HG02970 (cell line): ENCODE measurements around the gene ATXN2.

Experiments used
- ATAC-seq: cut with Tn5 transposase; IDR thresholded peaks from one replicate; pipeline ENCODE4 v1.9.1; 2021; ENCODE audit warnings: mild to moderate bottlenecking, moderate library complexity, moderate number of reproducible peaks; ENCODE audit not compliant: unreplicated experiment, low FRiP score

The ATXN2 gene

GRCh38 chr12:111425655-111426054 lies 173.5 kb downstream of the ATXN2 start:
- no peak for ATAC-seq

GRCh38 chr12:111424793-111425251 lies 174.3 kb downstream of the ATXN2 start:
- ATAC-seq: no peak

GRCh38 chr12:111424189-111424792 lies 174.8 kb downstream of the ATXN2 start:
- no peak for ATAC-seq

GRCh38 chr12:111420494-111420893 lies 178.6 kb downstream of the ATXN2 start:
- ATAC-seq: no peak

GRCh38 chr12:111419784-111420183 lies 179.3 kb downstream of the ATXN2 start:
- ATAC-seq: no peak

- no peak for ATAC-seq
Observed at GRCh38 chr12:111418594-111418880, 180.6 kb downstream of the ATXN2 start.

GRCh38 chr12:111417784-111418593 lies 181.1 kb downstream of the ATXN2 start:
- no peak for ATAC-seq

GRCh38 chr12:111417290-111417689 lies 181.8 kb downstream of the ATXN2 start:
- no peak for ATAC-seq

- ATAC-seq: no peak
Observed at GRCh38 chr12:111414711-111415252, 184.3 kb downstream of the ATXN2 start.

- ATAC-seq: no peak
Observed at GRCh38 chr12:111413442-111414086, 185.6 kb downstream of the ATXN2 start.

GRCh38 chr12:111412830-111413441 lies 186.2 kb downstream of the ATXN2 start:
- ATAC-seq: no peak

GRCh38 chr12:111412007-111412829 lies 186.9 kb downstream of the ATXN2 start:
- ATAC-seq: no peak

GRCh38 chr12:111411185-111411764 lies 187.8 kb downstream of the ATXN2 start:
- ATAC-seq: no peak

- no peak for ATAC-seq
Observed at GRCh38 chr12:111410431-111411184, 188.5 kb downstream of the ATXN2 start.

GRCh38 chr12:111409780-111410430 lies 189.2 kb downstream of the ATXN2 start:
- ATAC-seq: no peak

- no peak for ATAC-seq
Observed at GRCh38 chr12:111409403-111409779, 189.7 kb downstream of the ATXN2 start.

GRCh38 chr12:111408686-111409402 lies 190.3 kb downstream of the ATXN2 start:
- ATAC-seq: no peak

- no peak for ATAC-seq
Observed at GRCh38 chr12:111408116-111408440, 191.0 kb downstream of the ATXN2 start.
